Nephron progenitor cell (in vitro differentiated cells): ENCODE results near the gene FHOD1.

Experiments used
- DNase-seq: peaks from one replicate; pipeline ENCODE4 v3.0.0; 2021
- H3K27ac Mint-ChIP-seq: 2 replicates; pipeline ENCODE4 v1.8.0; 2021; ENCODE audit warnings: mild to moderate bottlenecking, moderate library complexity, mixed read lengths
- H3K27me3 Mint-ChIP-seq: 2 replicates; pipeline ENCODE4 v1.8.0; 2021; ENCODE audit warnings: mild to moderate bottlenecking, low read depth, mixed read lengths; ENCODE audit not compliant: poor library complexity
- H3K36me3 Mint-ChIP-seq: 2 replicates; pipeline ENCODE4 v1.8.0; 2021; ENCODE audit warnings: low read depth, mixed read lengths
- H3K4me1 Mint-ChIP-seq: 2 replicates; pipeline ENCODE4 v1.8.0; 2021; ENCODE audit warnings: mixed read lengths
- H3K4me3 Mint-ChIP-seq: 2 replicates; pipeline ENCODE4 v1.8.0; 2021; ENCODE audit warnings: mild to moderate bottlenecking, moderate library complexity, mixed read lengths
- H3K9me3 Mint-ChIP-seq: 2 replicates; pipeline ENCODE4 v1.8.0; 2021; ENCODE audit warnings: mild to moderate bottlenecking, moderate library complexity, mixed read lengths
- CTCF ChIP-seq: fragments of 200-600 bp; sonication (generic); IDR thresholded peaks from 2 replicates; pipeline ENCODE4 v1.5.0; 2021; ENCODE audit warnings: antibody characterized with exemption

Gene FHOD1

GRCh38 chr16:67228905-67229304, 18.4 kb downstream of the FHOD1 start:
- H3K4me1 Mint-ChIP-seq: peaks cover 28% of the 10 kb centered on the region
- DNase-seq: no peak
- peaks cover 27% of the 10 kb centered on the region for H3K36me3 Mint-ChIP-seq
- no peak for TF ChIP-seq CTCF
- no peaks in the 10 kb centered on the region for H3K9me3 Mint-ChIP-seq
- H3K4me3 Mint-ChIP-seq: peak overlapping the region; percentile 100
- no peak overlapping the region for H3K27ac Mint-ChIP-seq
- peaks cover 14% of the 10 kb centered on the region for H3K27me3 Mint-ChIP-seq

GRCh38 chr16:67228034-67228785, 19.1 kb downstream of the FHOD1 start:
- TF ChIP-seq CTCF: no peak
- Mint-ChIP-seq H3K27ac (peak overlapping the region; percentile 14), H3K27me3 (peaks cover 14% of the 10 kb centered on the region), H3K9me3 (no peaks in the 10 kb centered on the region), H3K36me3 (peaks cover 23% of the 10 kb centered on the region), H3K4me1 (peaks cover 28% of the 10 kb centered on the region), H3K4me3 (peak overlapping the region; percentile 100)
- DNase-seq: no peak

GRCh38 chr16:67227567-67227921, 19.7 kb downstream of the FHOD1 start:
- Mint-ChIP-seq H3K27me3 (peaks cover 14% of the 10 kb centered on the region), H3K4me3 (peak overlapping the region; percentile 100), H3K4me1 (peaks cover 28% of the 10 kb centered on the region), H3K9me3 (no peaks in the 10 kb centered on the region), H3K36me3 (peaks cover 22% of the 10 kb centered on the region), H3K27ac (peak overlapping the region; percentile 97)
- DNase-seq: no peak
- TF ChIP-seq CTCF: no peak

- no peak for TF ChIP-seq CTCF
- H3K36me3 Mint-ChIP-seq: peaks cover 22% of the 10 kb centered on the region
- peak; percentile 99 for DNase-seq
- H3K4me3 Mint-ChIP-seq: peak within 1 kb of the TSS; percentile 100
- H3K27ac Mint-ChIP-seq: peak within 1 kb of the TSS; percentile 97
- H3K27me3 Mint-ChIP-seq: peaks cover 14% of the 10 kb centered on the region
- H3K9me3 Mint-ChIP-seq: no peaks in the 10 kb centered on the region
- peaks cover 28% of the 10 kb centered on the region for H3K4me1 Mint-ChIP-seq
Measured at GRCh38 chr16:67226804-67227566, 20.3 kb downstream of the FHOD1 start, which contains the start of gene TMEM208. Gene TMEM208 (plus strand): TSS chr16:67227130. CDS start chr16:67227219, 89 bp downstream.

- no peaks in the 10 kb centered on the region for H3K9me3 Mint-ChIP-seq
- no peak for TF ChIP-seq CTCF
- DNase-seq: no peak
- H3K27me3 Mint-ChIP-seq: peaks cover 14% of the 10 kb centered on the region
- H3K36me3 Mint-ChIP-seq: peaks cover 22% of the 10 kb centered on the region
- H3K27ac Mint-ChIP-seq: no peak overlapping the region
- peak overlapping the region; percentile 100 for H3K4me3 Mint-ChIP-seq
- H3K4me1 Mint-ChIP-seq: peaks cover 28% of the 10 kb centered on the region
Measured at GRCh38 chr16:67226295-67226803, 20.9 kb downstream of the FHOD1 start.
